WTC11 (cell line): ENCODE measurements around the gene PGRMC2.

Source experiments
- IRF2 ChIP-seq: sonication (generic); formaldehyde crosslinking; IDR thresholded peaks from 2 replicates; pipeline ENCODE4 v1.8.0; 2022; ENCODE audit warnings: low read depth, missing genetic modification reagents, borderline replicate concordance
- USF1 ChIP-seq: sonication (generic); formaldehyde crosslinking; IDR thresholded peaks from 2 replicates; pipeline ENCODE4 v1.8.0; 2022; ENCODE audit warnings: mild to moderate bottlenecking, missing genetic modification reagents
- ZNF219 ChIP-seq: sonication (generic); formaldehyde crosslinking; IDR thresholded peaks from 2 replicates; pipeline ENCODE4 v1.8.0; 2023; ENCODE audit warnings: missing genetic modification reagents, mild to moderate bottlenecking, borderline replicate concordance
- ZNF423 ChIP-seq: fragments of 250-450 bp; sonication (Bioruptor Pico); IDR thresholded peaks from 2 replicates; pipeline ENCODE4 v2.1.2; 2022; ENCODE audit warnings: mild to moderate bottlenecking, moderate library complexity
- TF ChIP-seq, protein P1 (sequence below): fragments of 200-600 bp; IDR thresholded peaks from 2 replicates; pipeline ENCODE4 v1.8.0; 2022; ENCODE audit warnings: antibody characterized with exemption

GRCh38 chr4:128329638-128330037 is 42.0 kb upstream of the PGRMC2 start:
- TF ChIP-seq IRF2 (CRISPR knock-in tag): no peak
- TF ChIP-seq, protein P1, sequence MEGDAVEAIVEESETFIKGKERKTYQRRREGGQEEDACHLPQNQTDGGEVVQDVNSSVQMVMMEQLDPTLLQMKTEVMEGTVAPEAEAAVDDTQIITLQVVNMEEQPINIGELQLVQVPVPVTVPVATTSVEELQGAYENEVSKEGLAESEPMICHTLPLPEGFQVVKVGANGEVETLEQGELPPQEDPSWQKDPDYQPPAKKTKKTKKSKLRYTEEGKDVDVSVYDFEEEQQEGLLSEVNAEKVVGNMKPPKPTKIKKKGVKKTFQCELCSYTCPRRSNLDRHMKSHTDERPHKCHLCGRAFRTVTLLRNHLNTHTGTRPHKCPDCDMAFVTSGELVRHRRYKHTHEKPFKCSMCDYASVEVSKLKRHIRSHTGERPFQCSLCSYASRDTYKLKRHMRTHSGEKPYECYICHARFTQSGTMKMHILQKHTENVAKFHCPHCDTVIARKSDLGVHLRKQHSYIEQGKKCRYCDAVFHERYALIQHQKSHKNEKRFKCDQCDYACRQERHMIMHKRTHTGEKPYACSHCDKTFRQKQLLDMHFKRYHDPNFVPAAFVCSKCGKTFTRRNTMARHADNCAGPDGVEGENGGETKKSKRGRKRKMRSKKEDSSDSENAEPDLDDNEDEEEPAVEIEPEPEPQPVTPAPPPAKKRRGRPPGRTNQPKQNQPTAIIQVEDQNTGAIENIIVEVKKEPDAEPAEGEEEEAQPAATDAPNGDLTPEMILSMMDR: no peak
- TF ChIP-seq ZNF423 (CRISPR knock-in tag): no peak
- TF ChIP-seq USF1 (CRISPR knock-in tag): no peak
- TF ChIP-seq ZNF219 (CRISPR knock-in tag): no peak
